Measurements from ENCODE around the gene DCAF17. TPM values are rescaled to one million over a fixed set of nuclear protein-coding genes. Genes with fewer than 3 reads are reported as not detected.

DCAF17 gene
- total RNA-seq, 2 experiments from 2014 or later: 25.9 to 40.9 TPM

- no peaks in the 10 kb centered on the region for H3K9me2 ChIP-seq (ENCODE audit: insufficient read depth, low read length)
- H3K36me3 ChIP-seq (ENCODE audit: insufficient read depth, low read length): peaks cover 94% of the 10 kb centered on the region
- no peak for DNase-seq (ENCODE audit: low spot score)
- ChIA-PET POLR2A (interaction anchor here (0.6 to 1.6 kb wide), 3 partner anchors 27 to 444 kb away, joined by 3 to 5 read pairs (median 3); no protein-coding TSS in a partner anchor), CTCF (ENCODE audit: unreplicated experiment) (no interaction called here)
- no peak overlapping the region for H2AFZ ChIP-seq (ENCODE audit: low read length)
- H3K4me1 ChIP-seq (ENCODE audit: insufficient read depth, low read length, poor library complexity, severe bottlenecking): no peaks in the 10 kb centered on the region
- no peak overlapping the region for H3K27ac ChIP-seq (ENCODE audit: low read depth, low read length, poor library complexity, severe bottlenecking)
- H4K20me1 ChIP-seq (ENCODE audit: insufficient read depth, low read length): no peaks in the 10 kb centered on the region
- no peaks in the 10 kb centered on the region for H3K79me2 ChIP-seq (ENCODE audit: insufficient read depth, low read depth, low read length)
- no peaks in the 10 kb centered on the region for H3K9me3 ChIP-seq (ENCODE audit: low read length)
- H3K4me3 ChIP-seq (ENCODE audit: low read depth, low read length, poor library complexity, severe bottlenecking): no peak overlapping the region
- TF ChIP-seq EZH2phosphoT487 (IDR thresholded peaks at IDR 0.05; ENCODE audit: borderline replicate concordance, low read depth, low read length) (no peak), CTCF (conservative IDR thresholded peaks at IDR 0.05; ENCODE audit: low read length) (no peak)
- BruUV-seq (replicated peaks): no TSS peak
- no peak overlapping the region for H3K4me2 ChIP-seq (ENCODE audit: low read length)
- intact Hi-C loops (cut with micrococcal nuclease; ENCODE audit: unreplicated experiment): no loop called here
Observed at GRCh38 chr2:171479154-171479814, 45.3 kb downstream of the DCAF17 start.

- ChIA-PET CTCF (ENCODE audit: unreplicated experiment) (no interaction called here), POLR2A (no interaction called here)
- Histone ChIP-seq H3K9me2 (ENCODE audit: insufficient read depth, low read length) (no peaks in the 10 kb centered on the region), H3K9me3 (ENCODE audit: low read length) (no peaks in the 10 kb centered on the region), H3K79me2 (ENCODE audit: insufficient read depth, low read depth, low read length) (no peaks in the 10 kb centered on the region), H3K4me2 (ENCODE audit: low read length) (no peak overlapping the region), H2AFZ (ENCODE audit: low read length) (no peak overlapping the region), H3K27ac (ENCODE audit: low read depth, low read length, poor library complexity, severe bottlenecking) (no peak overlapping the region), H3K36me3 (ENCODE audit: insufficient read depth, low read length) (peaks cover 94% of the 10 kb centered on the region), H4K20me1 (ENCODE audit: insufficient read depth, low read length) (no peaks in the 10 kb centered on the region), H3K4me3 (ENCODE audit: low read depth, low read length, poor library complexity, severe bottlenecking) (no peak overlapping the region), H3K4me1 (ENCODE audit: insufficient read depth, low read length, poor library complexity, severe bottlenecking) (no peaks in the 10 kb centered on the region)
- BruUV-seq (replicated peaks): no TSS peak
- TF ChIP-seq CTCF (conservative IDR thresholded peaks at IDR 0.05; ENCODE audit: low read length) (no peak), EZH2phosphoT487 (IDR thresholded peaks at IDR 0.05; ENCODE audit: borderline replicate concordance, low read depth, low read length) (no peak)
- no peak for DNase-seq (ENCODE audit: low spot score)
- intact Hi-C loops (cut with micrococcal nuclease; ENCODE audit: unreplicated experiment): no loop called here
Observed at GRCh38 chr2:171480908-171481307, 46.9 kb downstream of the DCAF17 start.

GRCh38 chr2:171482308-171482707 is 48.3 kb downstream of the DCAF17 start:
- no peak overlapping the region for H3K27ac ChIP-seq (ENCODE audit: low read depth, low read length, poor library complexity, severe bottlenecking)
- POLR2A ChIA-PET: interaction anchor here (0.6 to 1.3 kb wide), 3 partner anchors 8 to 251 kb away, joined by 3 read pairs; no protein-coding TSS in a partner anchor
- intact Hi-C loops (cut with micrococcal nuclease; ENCODE audit: unreplicated experiment): no loop called here

More at GRCh38 chr2:171482308-171482707, 48.3 kb downstream of the DCAF17 start:
- BruUV-seq (replicated peaks): no TSS peak
- H3K36me3 ChIP-seq (ENCODE audit: insufficient read depth, low read length): peaks cover 80% of the 10 kb centered on the region
- H3K4me3 ChIP-seq (ENCODE audit: low read depth, low read length, poor library complexity, severe bottlenecking): no peak overlapping the region
- no peak for DNase-seq (ENCODE audit: low spot score)
- H3K4me1 ChIP-seq (ENCODE audit: insufficient read depth, low read length, poor library complexity, severe bottlenecking): no peaks in the 10 kb centered on the region
- no peaks in the 10 kb centered on the region for H3K79me2 ChIP-seq (ENCODE audit: insufficient read depth, low read depth, low read length)
- TF ChIP-seq EZH2phosphoT487 (IDR thresholded peaks at IDR 0.05; ENCODE audit: borderline replicate concordance, low read depth, low read length) (no peak), CTCF (conservative IDR thresholded peaks at IDR 0.05; ENCODE audit: low read length) (no peak)
- no peak overlapping the region for H2AFZ ChIP-seq (ENCODE audit: low read length)
- H3K9me3 ChIP-seq (ENCODE audit: low read length): no peaks in the 10 kb centered on the region
- CTCF ChIA-PET (ENCODE audit: unreplicated experiment): no interaction called here
- H4K20me1 ChIP-seq (ENCODE audit: insufficient read depth, low read length): no peaks in the 10 kb centered on the region
- no peak overlapping the region for H3K4me2 ChIP-seq (ENCODE audit: low read length)
- no peaks in the 10 kb centered on the region for H3K9me2 ChIP-seq (ENCODE audit: insufficient read depth, low read length)
